WI38 (cell line): ENCODE data around the gene LIM2.

Experiments
- H3K4me3 ChIP-seq: 2 replicates; pipeline ENCODE4 v1.5.1; 2011; ENCODE audit warnings: low read depth, mild to moderate bottlenecking, control low read depth, low read length
- CTCF ChIP-seq: IDR thresholded peaks from 2 replicates; pipeline ENCODE4 v1.5.1; 2012; ENCODE audit warnings: low read depth, mild to moderate bottlenecking, control low read depth, low read length

LIM2 gene

GRCh38 chr19:51333836-51334460 lies 53.8 kb downstream of the LIM2 start:
- H3K4me3 ChIP-seq = no peak overlapping the region
- TF ChIP-seq CTCF = no peak

GRCh38 chr19:51331716-51332115 lies 56.1 kb downstream of the LIM2 start:
- H3K4me3 ChIP-seq = no peak overlapping the region
- no peak for TF ChIP-seq CTCF

GRCh38 chr19:51331193-51331592 lies 56.6 kb downstream of the LIM2 start:
- TF ChIP-seq CTCF = no peak
- no peak overlapping the region for H3K4me3 ChIP-seq

GRCh38 chr19:51330366-51330765 lies 57.4 kb downstream of the LIM2 start:
- TF ChIP-seq CTCF = no peak
- H3K4me3 ChIP-seq = no peak overlapping the region
